ENCODE results near the gene ABI1. TPM values are rescaled to one million over a fixed set of nuclear protein-coding genes. Genes with fewer than 3 reads are reported as not detected.

Gene ABI1
- total and polyA plus RNA-seq, 2 of the 13 experiments (the other 11 are each of a cell fraction or from before 2014, with no cell fraction given) = 20.9 to 22.9 TPM

DNA sequence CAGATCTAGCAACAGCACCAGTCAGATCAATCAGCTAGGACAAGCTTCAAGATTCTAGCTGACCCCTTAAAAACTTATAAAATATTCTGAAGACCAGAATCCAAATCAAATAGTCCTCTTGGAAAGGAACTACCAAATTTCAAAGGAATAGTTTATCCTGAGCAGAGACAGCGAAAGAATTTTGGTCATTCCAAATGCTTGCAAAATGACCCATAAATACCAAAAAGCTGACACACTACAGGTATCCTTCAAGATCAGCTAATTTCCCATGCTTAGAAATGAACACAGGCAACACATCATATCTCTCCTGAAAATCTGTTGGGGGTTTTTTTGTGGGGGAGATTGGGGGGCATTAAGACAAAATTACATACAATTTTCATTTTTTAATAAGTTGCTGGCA is 84.5 kb downstream of the ABI1 start:
- ChIA-PET CTCF (ENCODE audit: low intra/inter-chr PET ratio, low total read pairs) (no interaction called here), POLR2A (no interaction called here)
- H3K36me3 ChIP-seq (replicated peaks in 1 of 2; ENCODE audit: control insufficient read depth in 1 of 2, insufficient read depth in 2 of 2, low read length in 2 of 2) = no peaks in the 10 kb centered on the region
- DNase-seq (ENCODE audit: low spot score) = no peak
- intact Hi-C loops (cut with micrococcal nuclease; ENCODE audit: unreplicated experiment) = no loop called here
- in situ Hi-C loops (cut with HindIII; ENCODE audit: extremely low pct_ligation_motif_present, low pct_unique_long_range_greater_than_20kb) = no loop called here
- no peaks in the 10 kb centered on the region for H3K9me3 ChIP-seq (ENCODE audit: low read length)
- no TSS peak for BruUV-seq (replicated peaks)
- no peak overlapping the region for H2AFZ ChIP-seq (ENCODE audit: low read length)
- no peak overlapping the region for H3K4me2 ChIP-seq (ENCODE audit: low read depth, low read length)
- peaks cover 11% of the 10 kb centered on the region for H3K79me2 ChIP-seq (ENCODE audit: insufficient read depth, low read length)
- H3K4me3 ChIP-seq (replicated peaks in 1 of 3; ENCODE audit: insufficient read depth in 1 of 3, low read depth in 2 of 3, low read length in 3 of 3) = no peak overlapping the region
- ATAC-seq = no peak
- peaks cover 21% of the 10 kb centered on the region for H3K4me1 ChIP-seq (ENCODE audit: insufficient read depth, low read length)
- 100% methylated on average over 1 of the region's 1 CpG for WGBS (ENCODE audit: low lambda C conversion rate)
- no peak overlapping the region for H3K27ac ChIP-seq (ENCODE audit: extremely low read length, insufficient read depth, low read length)
- TF ChIP-seq, protein P1, sequence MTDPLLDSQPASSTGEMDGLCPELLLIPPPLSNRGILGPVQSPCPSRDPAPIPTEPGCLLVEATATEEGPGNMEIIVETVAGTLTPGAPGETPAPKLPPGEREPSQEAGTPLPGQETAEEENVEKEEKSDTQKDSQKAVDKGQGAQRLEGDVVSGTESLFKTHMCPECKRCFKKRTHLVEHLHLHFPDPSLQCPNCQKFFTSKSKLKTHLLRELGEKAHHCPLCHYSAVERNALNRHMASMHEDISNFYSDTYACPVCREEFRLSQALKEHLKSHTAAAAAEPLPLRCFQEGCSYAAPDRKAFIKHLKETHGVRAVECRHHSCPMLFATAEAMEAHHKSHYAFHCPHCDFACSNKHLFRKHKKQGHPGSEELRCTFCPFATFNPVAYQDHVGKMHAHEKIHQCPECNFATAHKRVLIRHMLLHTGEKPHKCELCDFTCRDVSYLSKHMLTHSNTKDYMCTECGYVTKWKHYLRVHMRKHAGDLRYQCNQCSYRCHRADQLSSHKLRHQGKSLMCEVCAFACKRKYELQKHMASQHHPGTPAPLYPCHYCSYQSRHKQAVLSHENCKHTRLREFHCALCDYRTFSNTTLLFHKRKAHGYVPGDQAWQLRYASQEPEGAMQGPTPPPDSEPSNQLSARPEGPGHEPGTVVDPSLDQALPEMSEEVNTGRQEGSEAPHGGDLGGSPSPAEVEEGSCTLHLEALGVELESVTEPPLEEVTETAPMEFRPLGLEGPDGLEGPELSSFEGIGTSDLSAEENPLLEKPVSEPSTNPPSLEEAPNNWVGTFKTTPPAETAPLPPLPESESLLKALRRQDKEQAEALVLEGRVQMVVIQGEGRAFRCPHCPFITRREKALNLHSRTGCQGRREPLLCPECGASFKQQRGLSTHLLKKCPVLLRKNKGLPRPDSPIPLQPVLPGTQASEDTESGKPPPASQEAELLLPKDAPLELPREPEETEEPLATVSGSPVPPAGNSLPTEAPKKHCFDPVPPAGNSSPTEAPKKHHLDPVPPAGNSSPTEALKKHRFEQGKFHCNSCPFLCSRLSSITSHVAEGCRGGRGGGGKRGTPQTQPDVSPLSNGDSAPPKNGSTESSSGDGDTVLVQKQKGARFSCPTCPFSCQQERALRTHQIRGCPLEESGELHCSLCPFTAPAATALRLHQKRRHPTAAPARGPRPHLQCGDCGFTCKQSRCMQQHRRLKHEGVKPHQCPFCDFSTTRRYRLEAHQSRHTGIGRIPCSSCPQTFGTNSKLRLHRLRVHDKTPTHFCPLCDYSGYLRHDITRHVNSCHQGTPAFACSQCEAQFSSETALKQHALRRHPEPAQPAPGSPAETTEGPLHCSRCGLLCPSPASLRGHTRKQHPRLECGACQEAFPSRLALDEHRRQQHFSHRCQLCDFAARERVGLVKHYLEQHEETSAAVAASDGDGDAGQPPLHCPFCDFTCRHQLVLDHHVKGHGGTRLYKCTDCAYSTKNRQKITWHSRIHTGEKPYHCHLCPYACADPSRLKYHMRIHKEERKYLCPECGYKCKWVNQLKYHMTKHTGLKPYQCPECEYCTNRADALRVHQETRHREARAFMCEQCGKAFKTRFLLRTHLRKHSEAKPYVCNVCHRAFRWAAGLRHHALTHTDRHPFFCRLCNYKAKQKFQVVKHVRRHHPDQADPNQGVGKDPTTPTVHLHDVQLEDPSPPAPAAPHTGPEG (CRISPR knock-in tag; IDR thresholded peaks at IDR 0.05) = no peak
- TF ChIP-seq HDAC6 (IDR thresholded peaks at IDR 0.05; ENCODE audit: low read depth, low read length) = no peak
- TF ChIP-seq HNRNPUL1 (IDR thresholded peaks at IDR 0.05; ENCODE audit: low read depth, low read length) = no peak
- TF ChIP-seq, protein P2, sequence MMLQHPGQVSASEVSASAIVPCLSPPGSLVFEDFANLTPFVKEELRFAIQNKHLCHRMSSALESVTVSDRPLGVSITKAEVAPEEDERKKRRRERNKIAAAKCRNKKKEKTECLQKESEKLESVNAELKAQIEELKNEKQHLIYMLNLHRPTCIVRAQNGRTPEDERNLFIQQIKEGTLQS (CRISPR knock-in tag; IDR thresholded peaks at IDR 0.05) = no peak
- no peak for TF ChIP-seq HNF4G (IDR thresholded peaks at IDR 0.05; ENCODE audit: borderline replicate concordance, low read depth, low read length)
- TF ChIP-seq HNF4G (CRISPR knock-in tag; IDR thresholded peaks at IDR 0.05; ENCODE audit: borderline replicate concordance, low read depth) = no peak
- TF ChIP-seq NR1H2 (CRISPR knock-in tag; IDR thresholded peaks at IDR 0.05; ENCODE audit: borderline replicate concordance, low read depth) = no peak
- no peak for TF ChIP-seq HOXA7 (CRISPR knock-in tag; IDR thresholded peaks at IDR 0.05)
- no peak for TF ChIP-seq ZNF124 (CRISPR knock-in tag; IDR thresholded peaks at IDR 0.05)
- no peaks in the 10 kb centered on the region for H4K20me1 ChIP-seq (ENCODE audit: insufficient read depth, low read length)
- no peak for FAIRE-seq
- no peak overlapping the region for H3K9ac ChIP-seq (ENCODE audit: insufficient read depth, low read depth, low read length)
- H3K27me3 ChIP-seq (ENCODE audit: control insufficient read depth in 1 of 2, insufficient read depth in 2 of 2, low read length in 2 of 2) = no peaks in the 10 kb centered on the region
